Karpas-422 (cell line): ENCODE data around the gene CRMP1. TPM values are rescaled to one million over a fixed set of nuclear protein-coding genes. Genes with fewer than 3 reads are reported as not detected.
"Not testable (repeated sequence)": the region's sequence is repeated elsewhere in the genome, so short reads cannot be mapped to it uniquely, and the experiment has no call there.

Experiments
- DNase-seq: peaks from one replicate; pipeline ENCODE4 v3.0.0-alpha.2; 2015
- H2AFZ ChIP-seq: fragments of 200-600 bp; sonication (generic); 2 replicates; pipeline ENCODE4 v1.6.1; 2014; ENCODE audit warnings: antibody characterized with exemption, low read length, mixed read lengths
- H3K27ac ChIP-seq: fragments of 200-600 bp; sonication (generic); 2 replicates; pipeline ENCODE4 v1.5.1; 2014; ENCODE audit warnings: mild to moderate bottlenecking, low read length, moderate library complexity
- H3K27me3 ChIP-seq: fragments of 200-600 bp; sonication (generic); 2 replicates; pipeline ENCODE4 v1.6.1; 2014; ENCODE audit warnings: low read length, mixed read lengths
- H3K36me3 ChIP-seq: fragments of 200-600 bp; sonication (generic); 2 replicates; pipeline ENCODE4 v1.6.1; 2014; ENCODE audit warnings: low read length, mixed read lengths; ENCODE audit not compliant: insufficient read depth
- H3K4me1 ChIP-seq: fragments of 200-600 bp; sonication (generic); 2 replicates; pipeline ENCODE4 v1.6.1; 2014; ENCODE audit warnings: mild to moderate bottlenecking, low read length, mixed read lengths
- H3K4me2 ChIP-seq: fragments of 200-600 bp; sonication (generic); 2 replicates; pipeline ENCODE4 v1.6.1; 2014; ENCODE audit warnings: low read length, low read depth, mild to moderate bottlenecking; ENCODE audit not compliant: poor library complexity, severe bottlenecking
- H3K4me3 ChIP-seq: fragments of 200-600 bp; sonication (generic); 2 replicates; pipeline ENCODE4 v1.5.1; 2014; ENCODE audit warnings: mild to moderate bottlenecking, antibody characterized with exemption, low read length, mixed read lengths
- H3K79me2 ChIP-seq: fragments of 200-600 bp; sonication (generic); 2 replicates; pipeline ENCODE4 v1.6.1; 2014; ENCODE audit warnings: mild to moderate bottlenecking, low read length, mixed read lengths
- H3K9ac ChIP-seq: fragments of 200-600 bp; sonication (generic); 2 replicates; pipeline ENCODE4 v1.6.0; 2014; ENCODE audit warnings: low read length
- H3K9me2 ChIP-seq: fragments of 200-600 bp; sonication (generic), shearing (Covaris generic); replicated peaks from 2 replicates; pipeline ENCODE4 v1.6.0; 2014; ENCODE audit warnings: mild to moderate bottlenecking, low read length, moderate library complexity; ENCODE audit not compliant: insufficient read depth
- H3K9me3 ChIP-seq: fragments of 300-700, 200-600 bp; sonication (generic); 2 replicates; pipeline ENCODE4 v1.6.1; 2014; ENCODE audit warnings: low read length, mixed read lengths
- H4K20me1 ChIP-seq: fragments of 200-600 bp; sonication (generic); 2 replicates; pipeline ENCODE4 v1.6.1; 2014; ENCODE audit warnings: mild to moderate bottlenecking, antibody characterized with exemption, low read length, low read depth; ENCODE audit not compliant: insufficient read depth
- total RNA-seq: library from RNA; depleted of rRNA; stranded (reverse); fragments of >200 nt; shearing (Covaris generic); gene quantifications from 2 replicates; pipeline ENCODE4 v1.2.3, GENCODE V29; 2014; ENCODE audit warnings: low replicate concordance

Gene CRMP1
- total RNA-seq, 1 experiment from 2014 or later, result 0.48 TPM

DNA sequence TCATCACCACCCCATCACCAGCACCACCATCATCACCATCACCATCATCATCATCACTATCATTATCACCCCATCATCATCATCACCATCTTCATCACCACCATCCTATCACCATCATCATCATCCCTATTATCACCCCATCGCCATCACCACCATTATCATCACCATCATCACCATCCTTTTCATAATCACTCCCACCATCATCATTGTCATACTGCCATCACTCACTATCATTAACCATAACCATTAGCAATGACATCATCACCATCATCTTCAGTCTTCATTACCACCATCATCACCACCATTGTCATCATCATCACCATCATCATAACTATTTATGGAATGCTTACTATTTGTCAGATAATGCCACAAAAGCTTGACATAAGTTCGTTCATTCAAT lies 35.7 kb downstream of the CRMP1 start:
- Histone ChIP-seq H3K9me3 (no peaks in the 10 kb centered on the region; the same call in 1 of the 2 replicates), H3K36me3 (no peaks in the 10 kb centered on the region), H3K27me3 (no peaks in the 10 kb centered on the region; the same call in 1 of the 2 replicates), H3K9me2 (no peaks in the 10 kb centered on the region), H3K4me3 (no peak overlapping the region), H3K79me2 (no peaks in the 10 kb centered on the region), H2AFZ (no peak overlapping the region), H3K9ac (no peak overlapping the region), H3K4me2 (peak overlapping the region; percentile 35), H3K4me1 (peaks cover 56% of the 10 kb centered on the region), H4K20me1 (no peaks in the 10 kb centered on the region), H3K27ac (0 out of 2 replicates have a peak overlapping the region, but pooled peaks have one; percentile 39)
- DNase-seq, result no peak

DNA sequence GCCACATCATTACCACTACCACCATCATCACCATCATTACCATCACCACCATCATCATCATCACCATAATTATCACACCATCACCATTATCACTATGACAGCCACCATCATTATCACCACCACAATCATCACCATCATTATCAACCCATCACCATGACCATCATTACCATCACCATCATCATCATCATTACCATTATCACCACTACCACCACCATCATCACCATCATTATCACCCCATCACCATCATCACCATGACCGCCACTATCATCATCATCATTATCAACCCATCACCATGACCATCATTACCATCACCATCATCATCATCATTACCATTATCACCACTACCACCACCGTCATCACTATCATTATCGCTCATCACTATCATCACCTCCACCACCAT lies 36.5 kb downstream of the CRMP1 start:
- not testable (repeated sequence) for H3K27ac ChIP-seq, H3K4me2 ChIP-seq, H3K9me3 ChIP-seq

DNA sequence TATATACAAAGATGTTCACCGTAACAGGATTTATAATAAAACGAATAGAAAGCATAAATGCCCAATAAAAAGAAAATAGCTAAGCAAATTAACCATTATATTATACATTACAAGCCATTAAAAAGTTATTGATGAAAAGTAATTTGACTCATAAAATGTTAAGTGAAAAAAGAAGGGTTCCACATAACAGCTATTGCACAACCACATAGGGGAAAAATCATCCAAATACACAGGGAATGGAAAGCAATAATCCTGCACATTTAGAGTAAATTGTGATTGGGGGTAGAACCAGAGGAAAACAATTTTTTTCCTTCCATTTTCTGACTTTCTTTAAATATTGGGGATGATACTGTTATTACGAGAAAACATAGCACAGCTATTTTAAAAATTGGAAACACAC lies 38.0 kb downstream of the CRMP1 start:
- Histone ChIP-seq H4K20me1 (no peaks in the 10 kb centered on the region), H3K27me3 (no peaks in the 10 kb centered on the region; the same call in 1 of the 2 replicates), H3K4me3 (no peak overlapping the region), H3K9ac (no peak overlapping the region), H3K4me1 (peaks cover 53% of the 10 kb centered on the region), H3K36me3 (no peaks in the 10 kb centered on the region), H3K79me2 (no peaks in the 10 kb centered on the region), H3K27ac (no peak overlapping the region), H3K9me2 (no peaks in the 10 kb centered on the region), H3K9me3 (no peaks in the 10 kb centered on the region; the same call in 1 of the 2 replicates), H2AFZ (no peak overlapping the region), H3K4me2 (no peak overlapping the region)
- DNase-seq, result no peak

More for the DNA sequence above, 36.5 kb downstream of the CRMP1 start:
- not testable (repeated sequence) for H4K20me1 ChIP-seq, H3K36me3 ChIP-seq, DNase-seq, H3K79me2 ChIP-seq, H3K27me3 ChIP-seq, H3K4me3 ChIP-seq, H2AFZ ChIP-seq, H3K9ac ChIP-seq, H3K9me2 ChIP-seq
- peaks cover 54% of the 10 kb centered on the region for H3K4me1 ChIP-seq

DNA sequence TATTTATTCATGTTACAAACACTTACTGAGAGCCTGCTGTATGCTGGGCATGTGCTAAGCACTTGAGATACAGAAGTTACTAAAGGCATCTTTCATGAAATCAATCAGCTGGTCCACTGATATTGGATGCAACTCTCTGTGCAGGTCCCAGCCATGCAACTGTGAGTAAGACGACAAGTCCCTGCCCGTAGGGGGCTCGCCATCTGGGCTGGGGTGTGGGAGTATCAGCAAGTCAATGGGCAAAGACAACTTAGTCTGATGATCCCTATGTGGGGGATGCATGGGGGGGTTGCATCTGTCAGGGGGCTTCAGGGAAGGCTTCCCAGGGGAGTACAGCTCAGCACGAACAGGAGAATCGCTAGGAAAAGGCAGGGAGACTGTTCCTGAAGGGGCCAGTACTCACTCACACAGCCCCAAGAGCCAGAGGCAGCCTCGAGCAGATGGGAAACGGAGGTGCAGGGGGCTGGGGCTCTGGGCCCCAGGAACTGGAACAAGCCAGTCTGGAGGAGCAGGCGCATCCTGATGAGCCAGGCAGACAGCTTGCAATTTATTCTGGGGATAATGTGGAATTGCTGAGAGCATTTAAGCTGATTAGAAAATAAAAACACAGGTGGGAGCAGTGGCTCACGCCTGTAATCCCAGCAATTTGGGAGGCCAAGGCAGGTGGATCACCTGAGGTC lies 40.2 kb downstream of the CRMP1 start:
- no peaks in the 10 kb centered on the region; the same call in 1 of the 2 replicates for H3K27me3 ChIP-seq
- H3K9ac ChIP-seq, result no peak overlapping the region
- DNase-seq, result peak; percentile 55
- no peak overlapping the region for H3K4me3 ChIP-seq
- peaks cover 56% of the 10 kb centered on the region for H3K4me1 ChIP-seq
- no peaks in the 10 kb centered on the region for H3K79me2 ChIP-seq
- no peaks in the 10 kb centered on the region for H4K20me1 ChIP-seq
- H3K36me3 ChIP-seq, result no peaks in the 10 kb centered on the region
- H2AFZ ChIP-seq, result no peak overlapping the region
- no peaks in the 10 kb centered on the region for H3K9me3 ChIP-seq
- H3K9me2 ChIP-seq, result no peaks in the 10 kb centered on the region
- no peak overlapping the region for H3K4me2 ChIP-seq
- H3K27ac ChIP-seq, result no peak overlapping the region

DNA sequence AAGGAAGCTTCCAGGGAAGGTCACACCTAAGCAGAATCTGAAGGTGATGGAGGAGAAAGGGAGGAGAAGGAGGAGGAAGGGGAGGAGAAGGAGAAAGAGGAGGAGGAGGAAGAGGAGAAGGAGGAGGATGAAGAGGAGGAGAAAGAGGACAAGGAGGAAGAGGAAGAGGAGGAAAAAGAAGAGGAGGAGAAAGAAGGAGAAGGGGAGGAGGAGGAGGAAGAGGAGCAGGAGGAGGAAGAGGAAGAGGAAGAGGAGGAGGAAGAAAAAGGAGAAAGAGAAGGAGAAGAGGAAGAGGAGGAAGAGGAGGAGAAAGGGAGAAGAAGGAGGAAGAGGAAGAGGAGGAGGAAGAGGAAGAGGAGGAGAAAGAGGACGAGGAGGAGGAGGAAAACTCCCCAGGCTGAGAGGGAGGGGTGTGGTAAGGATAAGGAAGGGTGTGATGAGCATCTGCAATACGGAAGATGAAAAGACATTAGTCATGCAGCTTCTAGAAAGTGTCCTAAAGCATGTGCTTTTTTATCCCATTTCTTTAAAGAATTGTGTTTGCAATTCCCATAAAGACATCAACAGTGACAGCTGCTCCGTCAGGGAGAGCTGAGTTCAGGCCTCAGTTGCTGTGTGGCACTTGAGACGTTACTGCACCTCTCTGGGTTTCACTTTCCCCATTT lies 41.1 kb downstream of the CRMP1 start:
- H3K36me3 ChIP-seq, result no peaks in the 10 kb centered on the region; the same call in 1 of the 2 replicates
- no peaks in the 10 kb centered on the region for H4K20me1 ChIP-seq
- H3K4me1 ChIP-seq, result peaks cover 58% of the 10 kb centered on the region
- no peaks in the 10 kb centered on the region for H3K9me3 ChIP-seq
- no peak overlapping the region for H3K4me2 ChIP-seq
- no peak for DNase-seq
- H3K27ac ChIP-seq, result no peak overlapping the region
- no peaks in the 10 kb centered on the region for H3K79me2 ChIP-seq
- no peaks in the 10 kb centered on the region for H3K9me2 ChIP-seq
- no peak overlapping the region for H3K9ac ChIP-seq
- no peaks in the 10 kb centered on the region; the same call in 1 of the 2 replicates for H3K27me3 ChIP-seq
- no peak overlapping the region for H2AFZ ChIP-seq
- no peak overlapping the region for H3K4me3 ChIP-seq

DNA sequence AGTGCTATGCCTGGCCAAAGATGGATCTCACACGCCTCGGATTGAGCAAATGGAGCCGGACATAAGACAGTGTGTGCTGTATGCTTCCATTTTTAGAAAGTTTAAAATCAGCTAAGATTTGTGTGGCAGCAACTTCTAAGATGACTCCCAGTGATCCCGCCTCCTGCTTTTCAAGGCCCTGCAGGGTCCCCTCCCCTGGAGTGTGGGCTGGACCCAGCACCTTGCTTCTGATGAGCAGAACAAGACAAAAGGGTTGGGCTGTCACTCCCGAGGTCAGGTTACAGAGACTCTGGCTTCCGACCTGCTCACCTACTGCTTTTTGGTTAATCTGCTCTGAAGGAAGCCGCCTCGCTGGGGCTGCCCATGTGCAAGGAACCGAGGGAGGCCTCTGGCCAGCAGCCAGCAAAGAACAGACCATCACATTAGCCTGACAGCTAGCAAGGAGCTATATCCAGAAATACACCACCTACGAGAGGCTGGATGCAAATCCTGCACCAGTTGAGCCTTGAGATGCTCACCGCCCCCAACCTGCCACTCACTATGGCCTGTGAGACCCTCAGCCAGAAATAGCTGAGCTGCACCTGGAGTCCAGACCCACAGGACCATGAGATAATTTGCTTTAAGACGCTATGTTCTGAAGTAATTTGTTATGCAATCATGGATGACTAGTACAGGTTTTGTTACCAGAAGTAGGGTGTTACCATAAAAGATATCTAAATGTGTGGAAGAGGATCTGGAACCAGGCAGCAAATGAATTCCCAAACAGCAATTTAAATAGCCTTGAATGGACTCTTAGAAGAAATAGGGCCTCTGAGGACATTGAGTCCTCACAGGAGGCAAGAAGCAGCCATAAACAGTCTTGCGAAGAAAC lies 47.6 kb downstream of the CRMP1 start:
- Histone ChIP-seq H3K9me2 (no peaks in the 10 kb centered on the region), H3K9ac (peak overlapping the region; percentile 59), H3K4me3 (peak overlapping the region; percentile 48), H2AFZ (no peak overlapping the region), H3K4me2 (peak overlapping the region; percentile 73), H3K36me3 (no peaks in the 10 kb centered on the region; the same call in 1 of the 2 replicates), H3K9me3 (no peaks in the 10 kb centered on the region), H3K79me2 (no peaks in the 10 kb centered on the region), H4K20me1 (no peaks in the 10 kb centered on the region), H3K4me1 (peaks cover 66% of the 10 kb centered on the region), H3K27ac (peak overlapping the region; percentile 95), H3K27me3 (no peaks in the 10 kb centered on the region; the same call in 1 of the 2 replicates)
- peak; percentile 100 for DNase-seq

DNA sequence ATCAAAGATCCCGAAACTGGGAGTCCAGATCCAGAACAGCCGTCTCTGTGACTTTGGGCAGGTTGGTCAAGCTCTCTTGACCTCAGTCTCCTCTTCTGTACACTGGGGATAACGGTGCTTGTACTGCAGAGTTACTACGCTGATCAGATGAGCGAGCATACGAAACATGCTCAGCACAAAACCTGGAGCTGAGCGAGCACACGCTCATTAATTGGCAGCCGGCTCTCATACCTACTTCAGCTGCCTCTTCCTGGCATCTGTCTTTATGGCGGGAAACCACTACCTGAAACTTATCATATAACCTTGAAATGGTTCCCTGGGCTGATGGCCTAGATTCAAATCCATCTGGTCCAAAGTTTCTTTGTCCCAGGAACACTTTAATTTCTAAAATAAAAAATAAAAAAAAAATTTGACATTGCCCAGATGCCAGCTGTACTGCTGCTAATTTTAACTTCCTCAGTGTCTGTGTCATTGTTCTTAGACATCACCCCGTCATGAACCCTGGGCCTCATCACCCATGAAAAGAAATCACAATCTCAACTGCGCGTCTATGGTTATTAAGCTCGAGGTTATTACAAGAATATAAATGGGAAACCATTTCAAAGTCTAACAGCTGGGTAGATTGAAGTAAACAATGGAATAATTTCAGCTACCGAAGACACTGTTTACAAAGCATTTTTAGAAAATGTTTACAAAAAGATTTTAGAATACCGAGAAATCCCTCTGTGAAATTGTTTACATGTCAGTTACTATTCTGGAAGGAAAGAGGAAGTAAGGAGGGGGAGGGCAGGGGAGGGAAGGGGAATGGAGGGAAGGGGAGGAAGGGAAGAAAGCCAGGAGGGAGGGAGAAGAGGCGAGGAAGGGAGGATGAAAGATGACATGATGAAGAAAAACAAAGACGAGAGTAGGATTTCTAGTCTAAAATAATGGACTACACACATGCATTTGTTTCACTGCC lies 49.0 kb downstream of the CRMP1 start:
- no peaks in the 10 kb centered on the region for H3K9me2 ChIP-seq
- H3K27ac ChIP-seq, result peak overlapping the region; percentile 95
- DNase-seq, result peak; percentile 79
- H3K27me3 ChIP-seq, result no peaks in the 10 kb centered on the region; the same call in 1 of the 2 replicates
- H3K4me3 ChIP-seq, result peak overlapping the region; percentile 48
- no peaks in the 10 kb centered on the region for H4K20me1 ChIP-seq
- no peaks in the 10 kb centered on the region; the same call in 1 of the 2 replicates for H3K36me3 ChIP-seq
- H3K4me2 ChIP-seq, result peak overlapping the region; percentile 73
- no peaks in the 10 kb centered on the region for H3K9me3 ChIP-seq
- H3K79me2 ChIP-seq, result no peaks in the 10 kb centered on the region
- H3K4me1 ChIP-seq, result peaks cover 57% of the 10 kb centered on the region
- H2AFZ ChIP-seq, result no peak overlapping the region
- peak overlapping the region; percentile 59 for H3K9ac ChIP-seq
